ENCODE measurements around the gene PTK6.

DNA sequence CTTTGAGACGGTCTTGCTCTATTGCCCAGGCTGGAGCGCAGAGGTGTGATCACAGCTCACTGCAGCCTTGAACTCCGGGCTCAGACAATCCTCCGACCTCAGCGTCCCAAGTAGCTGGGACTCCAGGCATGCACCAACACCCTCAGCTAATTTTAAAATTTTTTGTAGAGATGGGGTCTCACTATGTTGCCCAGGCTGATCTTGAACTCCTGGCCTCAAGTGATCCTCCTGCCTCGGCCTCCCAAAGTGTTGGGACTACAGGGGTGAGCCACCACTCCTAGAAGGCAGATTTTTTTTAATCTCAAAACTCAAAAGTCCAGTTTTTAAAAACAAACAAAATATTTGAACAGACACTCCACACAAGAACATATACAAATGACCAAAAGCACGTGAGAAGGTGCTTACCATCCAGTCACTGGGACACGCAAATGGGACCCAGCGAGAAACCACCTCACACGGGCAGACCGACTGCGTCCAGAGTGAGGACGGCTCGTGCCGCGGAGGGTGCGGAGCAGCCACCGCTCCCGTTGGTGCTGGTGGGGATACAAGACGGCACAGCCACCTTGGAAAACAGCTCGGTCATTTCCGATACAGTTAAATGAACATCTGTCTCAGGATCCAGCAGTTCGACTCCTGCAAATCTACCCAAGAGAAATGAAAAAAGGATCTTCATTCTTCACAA is 45.3 kb upstream of the PTK6 start:
- no peak for TF ChIP-seq POLR2A (IDR thresholded peaks at IDR 0.05)
- TF ChIP-seq, protein P1, sequence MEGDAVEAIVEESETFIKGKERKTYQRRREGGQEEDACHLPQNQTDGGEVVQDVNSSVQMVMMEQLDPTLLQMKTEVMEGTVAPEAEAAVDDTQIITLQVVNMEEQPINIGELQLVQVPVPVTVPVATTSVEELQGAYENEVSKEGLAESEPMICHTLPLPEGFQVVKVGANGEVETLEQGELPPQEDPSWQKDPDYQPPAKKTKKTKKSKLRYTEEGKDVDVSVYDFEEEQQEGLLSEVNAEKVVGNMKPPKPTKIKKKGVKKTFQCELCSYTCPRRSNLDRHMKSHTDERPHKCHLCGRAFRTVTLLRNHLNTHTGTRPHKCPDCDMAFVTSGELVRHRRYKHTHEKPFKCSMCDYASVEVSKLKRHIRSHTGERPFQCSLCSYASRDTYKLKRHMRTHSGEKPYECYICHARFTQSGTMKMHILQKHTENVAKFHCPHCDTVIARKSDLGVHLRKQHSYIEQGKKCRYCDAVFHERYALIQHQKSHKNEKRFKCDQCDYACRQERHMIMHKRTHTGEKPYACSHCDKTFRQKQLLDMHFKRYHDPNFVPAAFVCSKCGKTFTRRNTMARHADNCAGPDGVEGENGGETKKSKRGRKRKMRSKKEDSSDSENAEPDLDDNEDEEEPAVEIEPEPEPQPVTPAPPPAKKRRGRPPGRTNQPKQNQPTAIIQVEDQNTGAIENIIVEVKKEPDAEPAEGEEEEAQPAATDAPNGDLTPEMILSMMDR (IDR thresholded peaks at IDR 0.05) = no peak

Measured in breast epithelium (tissue), 3 donors.